SU-DHL-6 (cell line): ENCODE results near the gene TTN.

Experiments used
- CTCF ChIP-seq: fragments of 200-600 bp; sonication (generic); IDR thresholded peaks from one replicate; pipeline ENCODE4 v1.5.1; 2017; ENCODE audit warnings: antibody characterized with exemption, mild to moderate bottlenecking, low read length, moderate library complexity; ENCODE audit not compliant: insufficient read depth, poor library complexity, severe bottlenecking
- EZH2phosphoT487 ChIP-seq: fragments of 200-600 bp; sonication (generic), shearing (Covaris generic); conservative IDR thresholded peaks from 2 replicates; pipeline ENCODE4 v1.6.1; 2018; ENCODE audit warnings: mild to moderate bottlenecking, antibody characterized with exemption, low read length, moderate library complexity, mixed read lengths

- TF ChIP-seq CTCF (no peak), EZH2phosphoT487 (no peak)
Observed at GRCh38 chr2:178491612-178492011, 315.6 kb downstream of the TTN start.
